Loucy (cell line): ENCODE data around the gene IGSF6.

Source experiments
- H2AFZ ChIP-seq: fragments of 200-600 bp; sonication (generic); 2 replicates; pipeline ENCODE4 v1.6.0; 2016; ENCODE audit warnings: antibody characterized with exemption, mild to moderate bottlenecking, low read length, moderate library complexity
- H3F3A ChIP-seq: fragments of 200-600 bp; 2 replicates; pipeline ENCODE4 v1.6.0; 2016; ENCODE audit warnings: antibody characterized with exemption, low read depth, mild to moderate bottlenecking
- H3K27me3 ChIP-seq: fragments of 200-600 bp; sonication (generic); 2 replicates; pipeline ENCODE4 v1.6.1; 2014; ENCODE audit warnings: low read length, mild to moderate bottlenecking; ENCODE audit not compliant: insufficient read depth, poor library complexity, severe bottlenecking
- H3K36me3 ChIP-seq: fragments of 200-600 bp; sonication (generic); 2 replicates; pipeline ENCODE4 v1.6.1; 2016; ENCODE audit warnings: low read length; ENCODE audit not compliant: insufficient read depth
- H3K4me1 ChIP-seq: fragments of 200-600 bp; sonication (generic); 2 replicates; pipeline ENCODE4 v1.5.1; 2014; ENCODE audit warnings: low read length, mild to moderate bottlenecking; ENCODE audit not compliant: insufficient read depth, poor library complexity, severe bottlenecking
- H3K4me2 ChIP-seq: fragments of 200-600 bp; sonication (generic); 2 replicates; pipeline ENCODE4 v1.6.0; 2014; ENCODE audit warnings: antibody characterized with exemption, low read length, low read depth, mild to moderate bottlenecking; ENCODE audit not compliant: poor library complexity, severe bottlenecking
- H3K4me3 ChIP-seq: fragments of 200-600 bp; sonication (generic); 2 replicates; pipeline ENCODE4 v1.5.1; 2014; ENCODE audit warnings: low read length, mild to moderate bottlenecking, mixed read lengths; ENCODE audit not compliant: poor library complexity, severe bottlenecking
- H3K79me2 ChIP-seq: fragments of 200-600 bp; sonication (generic); 2 replicates; pipeline ENCODE4 v1.6.1; 2014; ENCODE audit warnings: low read length; ENCODE audit not compliant: insufficient read depth
- H3K9ac ChIP-seq: fragments of 200-600 bp; sonication (generic); 2 replicates; pipeline ENCODE4 v1.6.0; 2014; ENCODE audit warnings: mild to moderate bottlenecking, low read depth, low read length, moderate library complexity; ENCODE audit not compliant: poor library complexity, severe bottlenecking
- H3K9me2 ChIP-seq: fragments of 200-600 bp; sonication (generic); replicated peaks from 2 replicates; pipeline ENCODE4 v1.6.1; 2016; ENCODE audit warnings: low read depth, low read length, mixed read lengths
- H3K9me3 ChIP-seq: fragments of 200-600 bp; sonication (generic); 2 replicates; pipeline ENCODE4 v1.6.1; 2014; ENCODE audit warnings: mild to moderate bottlenecking, antibody characterized with exemption, low read length, low read depth; ENCODE audit not compliant: insufficient read depth
- H4K20me1 ChIP-seq: fragments of 200-600 bp; sonication (generic); 2 replicates; pipeline ENCODE4 v1.6.0; 2014; ENCODE audit warnings: antibody characterized with exemption, low read length, mild to moderate bottlenecking; ENCODE audit not compliant: insufficient read depth, poor library complexity, severe bottlenecking
- CTCF ChIP-seq: fragments of 200-600 bp; sonication (generic); conservative IDR thresholded peaks from 2 replicates; pipeline ENCODE4 v1.5.1; 2014; ENCODE audit warnings: mild to moderate bottlenecking, antibody characterized with exemption, low read length
- EZH2phosphoT487 ChIP-seq: fragments of 200-600 bp; IDR thresholded peaks from 2 replicates; pipeline ENCODE4 v1.6.1; 2018; ENCODE audit warnings: antibody characterized with exemption, mild to moderate bottlenecking, moderate library complexity, borderline replicate concordance

Gene IGSF6

GRCh38 chr16:21592191-21592590 is 60.2 kb downstream of the IGSF6 start:
- TF ChIP-seq CTCF, result no peak
- no peak for TF ChIP-seq EZH2phosphoT487
- Histone ChIP-seq H3K4me2 (no peak overlapping the region), H3K9me3 (no peaks in the 10 kb centered on the region), H3K36me3 (no peaks in the 10 kb centered on the region), H3K9ac (no peak overlapping the region), H3K79me2 (no peaks in the 10 kb centered on the region), H3K4me3 (no peak overlapping the region), H2AFZ (no peak overlapping the region), H3K4me1 (no peaks in the 10 kb centered on the region), H4K20me1 (no peaks in the 10 kb centered on the region), H3F3A (no peaks in the 10 kb centered on the region), H3K27me3 (no peaks in the 10 kb centered on the region), H3K9me2 (no peaks in the 10 kb centered on the region)

GRCh38 chr16:21590796-21591195 is 61.6 kb downstream of the IGSF6 start:
- H3K9me2 ChIP-seq, result no peaks in the 10 kb centered on the region
- no peaks in the 10 kb centered on the region for H3K79me2 ChIP-seq
- H2AFZ ChIP-seq, result no peak overlapping the region
- no peaks in the 10 kb centered on the region for H4K20me1 ChIP-seq
- no peak overlapping the region for H3K9ac ChIP-seq
- no peak for TF ChIP-seq CTCF
- no peaks in the 10 kb centered on the region for H3K9me3 ChIP-seq
- no peaks in the 10 kb centered on the region for H3K36me3 ChIP-seq
- no peaks in the 10 kb centered on the region for H3K27me3 ChIP-seq
- H3F3A ChIP-seq, result no peaks in the 10 kb centered on the region
- no peak overlapping the region for H3K4me3 ChIP-seq
- no peak overlapping the region for H3K4me2 ChIP-seq
- no peaks in the 10 kb centered on the region for H3K4me1 ChIP-seq

GRCh38 chr16:21590287-21590686 is 62.1 kb downstream of the IGSF6 start:
- Histone ChIP-seq H3K36me3 (no peaks in the 10 kb centered on the region), H3K27me3 (no peaks in the 10 kb centered on the region), H3K4me3 (no peak overlapping the region), H2AFZ (no peak overlapping the region), H4K20me1 (no peaks in the 10 kb centered on the region), H3K9me3 (no peaks in the 10 kb centered on the region), H3K9ac (no peak overlapping the region), H3K9me2 (no peaks in the 10 kb centered on the region), H3K4me1 (no peaks in the 10 kb centered on the region), H3K79me2 (no peaks in the 10 kb centered on the region), H3K4me2 (no peak overlapping the region), H3F3A (no peaks in the 10 kb centered on the region)
- TF ChIP-seq EZH2phosphoT487 (no peak), CTCF (no peak)
